HEK293T (cell line): ENCODE data around the gene UBE2I.

ENCODE experiments used
- CTCF ChIA-PET: fragments of 350-600 bp; formaldehyde crosslinking; extraction: SDS; loops from one replicate; lab custom pipeline; 2021; ENCODE audit warnings: antibody characterized with exemption, inconsistent platforms; lab: Yijun Ruan, JAX
- POLR2A ChIA-PET: fragments of 350-600 bp; formaldehyde crosslinking; extraction: SDS; loops from one replicate; lab custom pipeline; 2020; ENCODE audit warnings: antibody characterized with exemption, inconsistent platforms; lab: Yijun Ruan, JAX
- DNase-seq: peaks from one replicate; pipeline ENCODE4 v3.0.0; 2012; ENCODE audit warnings: mixed read lengths; ENCODE audit errors: extremely low spot score
- ARNT ChIP-seq: fragments of 450-650 bp; IDR thresholded peaks from 2 replicates; pipeline ENCODE4 v1.6.1; 2017; ENCODE audit warnings: mild to moderate bottlenecking
- BHLHE40 ChIP-seq: fragments of 450-650 bp; IDR thresholded peaks from 2 replicates; pipeline ENCODE4 v1.6.1; 2016; ENCODE audit warnings: mild to moderate bottlenecking, moderate library complexity, borderline replicate concordance
- CTBP1 ChIP-seq: fragments of 450-650 bp; IDR thresholded peaks from 2 replicates; pipeline ENCODE4 v1.6.1; 2016; ENCODE audit warnings: borderline replicate concordance
- ELF4 ChIP-seq: fragments of 450-650 bp; IDR thresholded peaks from 2 replicates; pipeline ENCODE4 v1.6.1; 2017; ENCODE audit warnings: antibody characterized with exemption
- FOXA1 ChIP-seq: fragments of 450-650 bp; IDR thresholded peaks from 2 replicates; pipeline ENCODE4 v1.6.1; 2016; ENCODE audit warnings: mild to moderate bottlenecking
- FOXK2 ChIP-seq: fragments of 450-650 bp; IDR thresholded peaks from 2 replicates; pipeline ENCODE4 v1.6.1; 2016; ENCODE audit warnings: mild to moderate bottlenecking
- FOXM1 ChIP-seq: fragments of 450-650 bp; IDR thresholded peaks from 2 replicates; pipeline ENCODE4 v1.6.1; 2017; ENCODE audit warnings: mild to moderate bottlenecking, borderline replicate concordance
- HDGF ChIP-seq: fragments of 450-650 bp; IDR thresholded peaks from 2 replicates; pipeline ENCODE4 v1.6.1; 2017; ENCODE audit warnings: antibody characterized with exemption, borderline replicate concordance
- L3MBTL2 ChIP-seq: fragments of 450-650 bp; conservative IDR thresholded peaks from 2 replicates; pipeline ENCODE4 v1.6.1; 2016; ENCODE audit warnings: mild to moderate bottlenecking
- LEF1 ChIP-seq: fragments of 450-650 bp; IDR thresholded peaks from 2 replicates; pipeline ENCODE4 v1.6.1; 2017; ENCODE audit warnings: mild to moderate bottlenecking, borderline replicate concordance
- NFRKB ChIP-seq: fragments of 450-650 bp; IDR thresholded peaks from 2 replicates; pipeline ENCODE4 v1.6.1; 2016; ENCODE audit warnings: mild to moderate bottlenecking, moderate library complexity
- SP1 ChIP-seq: fragments of 450-650 bp; IDR thresholded peaks from 2 replicates; pipeline ENCODE4 v1.6.1; 2017
- SUZ12 ChIP-seq: fragments of 450-650 bp; IDR thresholded peaks from 2 replicates; pipeline ENCODE4 v1.6.1; 2016; ENCODE audit warnings: mild to moderate bottlenecking
- TARDBP ChIP-seq: fragments of 450-650 bp; IDR thresholded peaks from 2 replicates; pipeline ENCODE4 v1.6.1; 2016
- ZNF384 ChIP-seq: fragments of 450-650 bp; IDR thresholded peaks from 2 replicates; pipeline ENCODE4 v1.6.1; 2016
- TF ChIP-seq, protein P1 (sequence below): fragments of 450-650 bp; IDR thresholded peaks from 2 replicates; pipeline ENCODE4 v1.6.1; 2016

UBE2I gene

DNA sequence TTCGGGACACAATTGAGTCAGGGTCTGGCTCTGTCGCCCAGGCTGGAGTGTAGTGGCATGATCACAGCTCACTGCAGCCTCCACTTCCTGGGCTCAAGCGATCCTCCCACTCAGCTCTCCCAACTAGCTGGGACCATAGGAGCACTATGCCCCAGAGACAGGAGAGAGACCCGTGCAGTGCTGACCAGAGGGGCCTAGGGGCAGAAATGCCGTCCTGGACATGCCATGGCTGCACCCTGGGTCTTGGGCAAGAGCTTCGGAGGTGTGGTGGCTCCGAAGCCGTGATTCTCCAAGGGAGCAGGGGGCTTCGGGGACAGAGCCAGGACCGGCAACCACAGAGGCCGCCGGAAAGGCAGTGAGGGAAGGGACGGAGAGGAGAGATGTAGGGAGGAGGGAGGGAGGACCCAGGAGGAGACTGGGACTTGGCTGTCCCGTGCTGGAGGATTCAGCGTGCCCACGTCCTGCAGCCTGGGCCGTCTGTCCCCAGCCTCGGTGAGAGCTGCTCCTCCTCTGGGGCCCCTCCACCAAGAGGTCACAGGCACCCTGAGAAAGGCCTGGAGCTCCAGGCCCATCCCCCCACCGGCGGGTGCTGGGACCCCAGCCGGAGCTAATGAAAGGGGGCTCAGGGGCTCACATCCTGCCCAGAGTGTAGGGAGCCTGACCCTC, 31.7 kb upstream of the UBE2I start:
- CTCF ChIA-PET: no interaction called here
- POLR2A ChIA-PET: no interaction called here

DNA sequence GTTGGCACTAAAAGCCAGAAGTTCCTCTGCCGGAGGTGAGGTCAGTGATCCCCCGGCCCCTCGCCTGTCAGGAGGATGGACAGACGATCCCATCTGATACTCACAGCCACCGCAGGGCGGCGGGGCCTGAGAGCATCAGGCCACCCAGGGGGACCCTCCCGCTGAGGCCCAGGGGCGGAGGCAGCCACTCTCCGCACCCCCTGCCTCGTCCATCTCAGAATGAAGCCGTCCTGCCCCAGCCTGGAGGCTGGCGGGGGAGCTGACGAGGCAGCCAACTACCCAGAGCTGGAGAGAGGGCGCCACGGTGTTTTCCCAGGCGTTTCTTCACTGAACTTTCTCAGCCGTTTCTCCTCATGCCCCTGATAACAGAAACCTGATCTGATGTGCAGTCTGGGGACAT, 31.0 kb upstream of the UBE2I start:
- TF ChIP-seq FOXK2: no peak
- no peak for TF ChIP-seq ZNF384
- TF ChIP-seq L3MBTL2: no peak
- TF ChIP-seq NFRKB: no peak
- no peak for TF ChIP-seq BHLHE40
- no peak for TF ChIP-seq FOXA1
- TF ChIP-seq CTBP1: no peak
- TF ChIP-seq HDGF: no peak
- TF ChIP-seq ELF4: no peak
- TF ChIP-seq ARNT: no peak
- no peak for TF ChIP-seq SP1
- CTCF ChIA-PET: no interaction called here
- DNase-seq: no peak
- POLR2A ChIA-PET: interaction anchor here (1.9 kb wide), 1 partner anchor 30 kb away, joined by 5 read pairs; no protein-coding TSS in a partner anchor

More for the DNA sequence above, 31.7 kb upstream of the UBE2I start:
- TF ChIP-seq NFRKB: no peak
- no peak for TF ChIP-seq ELF4
- no peak for TF ChIP-seq ARNT
- no peak for TF ChIP-seq ZNF384
- no peak for TF ChIP-seq BHLHE40
- TF ChIP-seq FOXM1: no peak
- TF ChIP-seq LEF1: no peak
- TF ChIP-seq CTBP1: no peak
- TF ChIP-seq FOXA1: no peak
- no peak for TF ChIP-seq FOXK2
- no peak for TF ChIP-seq TARDBP
- TF ChIP-seq SP1: no peak
- TF ChIP-seq HDGF: no peak
- no peak for TF ChIP-seq SUZ12
- no peak for TF ChIP-seq L3MBTL2
- no peak for DNase-seq

DNA sequence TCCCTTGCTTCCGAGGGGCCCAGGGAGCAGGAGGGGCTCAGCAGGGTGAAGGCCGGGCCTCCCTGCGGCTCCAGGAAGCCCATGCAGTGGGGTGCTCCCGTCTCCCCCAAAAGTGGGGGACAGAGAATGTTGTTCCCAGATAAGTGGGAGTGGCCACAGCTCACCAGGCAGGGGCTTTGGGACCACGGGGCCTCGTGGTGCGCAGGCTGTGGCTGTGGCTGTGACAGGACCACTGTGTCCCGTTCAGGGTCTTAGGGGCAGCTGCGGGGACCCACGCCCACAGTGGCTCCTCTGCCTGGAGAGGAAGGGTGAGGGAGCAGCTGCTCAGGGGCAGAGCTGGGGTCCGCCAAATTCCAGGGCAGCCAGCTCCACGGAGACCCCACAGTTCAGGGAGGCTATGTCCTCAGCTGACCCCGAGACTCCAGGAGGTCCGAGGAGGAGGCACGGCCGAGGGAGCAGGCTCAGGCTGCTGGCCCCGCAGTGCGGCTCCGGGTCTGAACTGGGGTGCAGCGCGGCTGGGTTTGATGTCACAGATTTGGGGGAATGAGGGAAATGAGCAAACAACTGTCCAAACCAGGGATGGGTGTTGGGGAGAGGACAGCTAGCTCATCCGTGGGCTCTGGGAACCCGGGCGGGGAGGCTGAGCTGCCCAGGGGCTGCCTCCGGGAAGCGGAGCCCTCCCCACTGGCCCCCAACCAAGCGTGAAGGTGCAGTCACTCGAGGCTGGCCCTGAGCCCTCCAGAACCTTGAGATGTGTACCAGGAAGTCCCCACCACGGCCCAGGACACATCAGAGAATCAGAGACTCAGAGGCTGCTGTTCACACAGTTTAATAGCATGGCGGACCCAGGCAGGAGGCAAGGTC, 30.1 kb upstream of the UBE2I start:
- DNase-seq: no peak
- ChIA-PET CTCF (no interaction called here), POLR2A (interaction anchor here (1.9 kb wide), 1 partner anchor 30 kb away, joined by 5 read pairs; no protein-coding TSS in a partner anchor)
- TF ChIP-seq, protein P1, sequence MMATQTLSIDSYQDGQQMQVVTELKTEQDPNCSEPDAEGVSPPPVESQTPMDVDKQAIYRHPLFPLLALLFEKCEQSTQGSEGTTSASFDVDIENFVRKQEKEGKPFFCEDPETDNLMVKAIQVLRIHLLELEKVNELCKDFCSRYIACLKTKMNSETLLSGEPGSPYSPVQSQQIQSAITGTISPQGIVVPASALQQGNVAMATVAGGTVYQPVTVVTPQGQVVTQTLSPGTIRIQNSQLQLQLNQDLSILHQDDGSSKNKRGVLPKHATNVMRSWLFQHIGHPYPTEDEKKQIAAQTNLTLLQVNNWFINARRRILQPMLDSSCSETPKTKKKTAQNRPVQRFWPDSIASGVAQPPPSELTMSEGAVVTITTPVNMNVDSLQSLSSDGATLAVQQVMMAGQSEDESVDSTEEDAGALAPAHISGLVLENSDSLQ: no peak
- TF ChIP-seq FOXA1 (no peak), ZNF384 (no peak), CTBP1 (no peak), FOXK2 (no peak), ELF4 (no peak), NFRKB (no peak), L3MBTL2 (no peak), HDGF (no peak), SP1 (no peak), SUZ12 (no peak), LEF1 (no peak), FOXM1 (no peak), BHLHE40 (no peak), ARNT (no peak), TARDBP (no peak)

DNA sequence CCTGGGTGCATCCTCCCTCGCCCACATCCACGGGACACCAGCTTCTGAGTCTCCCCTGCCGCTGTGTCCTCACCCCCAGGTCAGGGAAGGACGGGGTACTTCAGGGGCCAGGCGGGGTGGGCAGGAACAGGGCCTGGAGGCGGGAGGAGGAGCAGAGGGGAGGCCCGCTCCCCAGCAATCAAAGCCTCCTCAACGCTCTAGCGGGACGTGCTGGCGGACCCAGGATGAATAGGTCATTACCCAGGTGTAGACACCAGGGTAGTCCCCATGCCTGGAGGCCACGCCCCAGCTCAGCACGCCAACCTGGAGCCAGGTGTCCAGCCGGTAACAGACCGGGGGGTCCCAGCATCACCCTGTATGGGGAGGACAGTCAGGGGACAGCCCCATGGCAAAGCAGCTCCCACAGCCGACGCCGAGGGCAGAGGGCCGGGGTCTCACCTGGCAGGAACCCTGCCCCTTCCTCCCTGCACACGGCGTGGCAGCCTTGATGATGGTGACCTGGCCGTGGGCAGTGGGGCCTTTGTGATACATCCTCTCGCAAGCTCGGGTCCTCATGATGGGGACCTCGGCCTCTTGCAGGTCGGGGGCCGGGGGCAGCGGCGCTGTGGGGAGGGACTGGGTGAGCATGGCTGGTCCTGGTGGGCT, 29.4 kb upstream of the UBE2I start:
- DNase-seq: no peak
- TF ChIP-seq ELF4 (no peak), LEF1 (no peak), SP1 (no peak), ARNT (no peak), BHLHE40 (no peak), FOXM1 (no peak), SUZ12 (no peak), L3MBTL2 (no peak), FOXK2 (no peak), TARDBP (no peak), FOXA1 (no peak), HDGF (no peak), NFRKB (no peak), CTBP1 (no peak)
- TF ChIP-seq, protein P1: no peak
- ChIA-PET CTCF (no interaction called here), POLR2A (interaction anchor here (1.9 kb wide), 1 partner anchor 29 kb away, joined by 5 read pairs; no protein-coding TSS in a partner anchor)

DNA sequence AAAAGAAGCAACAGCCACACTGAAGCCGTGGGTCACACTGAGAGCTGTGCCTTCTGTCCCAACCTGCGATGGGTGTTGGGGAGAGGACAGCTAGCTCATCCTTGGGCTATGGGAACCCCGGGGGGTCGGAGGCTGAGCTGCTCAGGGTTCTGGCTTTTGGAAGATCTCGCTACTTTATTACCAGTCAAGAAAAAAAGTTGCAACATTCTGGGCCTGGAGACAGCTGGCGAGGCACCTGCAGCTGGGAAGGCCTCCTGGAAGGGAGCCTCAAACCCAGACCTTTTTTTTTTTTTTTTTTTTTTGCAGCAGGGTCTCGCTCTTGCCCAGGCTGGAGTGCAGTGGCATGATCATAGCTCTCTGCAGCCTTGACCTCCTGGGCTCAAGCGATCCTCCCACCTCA, 28.7 kb upstream of the UBE2I start:
- CTCF ChIA-PET: no interaction called here
- TF ChIP-seq CTBP1: no peak
- POLR2A ChIA-PET: no interaction called here
- DNase-seq: no peak

DNA sequence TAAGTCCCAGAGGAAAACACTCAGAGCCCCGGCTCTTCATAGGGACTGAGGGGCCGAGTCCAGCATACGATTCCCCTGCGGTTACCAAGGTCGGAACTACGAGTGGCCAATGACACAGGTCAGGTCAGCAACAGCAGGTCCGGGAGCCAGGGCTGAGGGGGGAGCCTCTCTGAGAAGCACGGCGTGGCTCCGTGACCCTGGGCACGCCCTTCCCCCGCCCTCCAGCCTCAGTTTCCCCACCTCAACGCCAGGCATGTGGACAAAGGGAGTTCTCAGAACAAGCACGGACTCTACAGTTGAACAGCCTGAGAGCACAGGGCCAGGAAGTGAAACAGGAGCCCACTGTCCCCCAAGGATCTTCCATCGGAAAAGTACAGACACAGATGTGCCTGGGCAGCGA, 27.9 kb upstream of the UBE2I start:
- POLR2A ChIA-PET: no interaction called here
- TF ChIP-seq SP1: no peak
- TF ChIP-seq NFRKB: no peak
- TF ChIP-seq FOXK2: no peak
- no peak for TF ChIP-seq L3MBTL2
- TF ChIP-seq FOXA1: no peak
- TF ChIP-seq BHLHE40: no peak
- TF ChIP-seq LEF1: no peak
- TF ChIP-seq HDGF: no peak
- no peak for TF ChIP-seq FOXM1
- TF ChIP-seq TARDBP: no peak
- no peak for TF ChIP-seq ELF4
- TF ChIP-seq CTBP1: no peak
- no peak for TF ChIP-seq ARNT
- no peak for DNase-seq
- CTCF ChIA-PET: no interaction called here
